HCT116 (cell line): ENCODE measurements around the gene IGF2R. TPM values are rescaled to one million over a fixed set of nuclear protein-coding genes. Genes with fewer than 3 reads are reported as not detected.
"Not testable (repeated sequence)": the region's sequence is repeated elsewhere in the genome, so short reads cannot be mapped to it uniquely, and the experiment has no call there.

Experiments used
- ATAC-seq: fragments of 200-7000 bp; cut with Tn5 transposase; 2 replicates; pipeline ENCODE4 v1.9.1; 2020; ENCODE audit warnings: mild to moderate bottlenecking, moderate library complexity
- BruUV-seq: library from RNA; stranded (reverse); fragments of 400-500 nt; replicated peaks from 2 replicates; lab custom pipeline; 2021; lab: Mats Ljungman, UMichigan
- CTCF ChIA-PET: fragments of 300-600 bp; sonication (Branson Sonifier 250); formaldehyde crosslinking; loops from one replicate; lab custom pipeline; 2021; ENCODE audit warnings: antibody characterized with exemption; lab: Charles Lee
- POLR2A ChIA-PET: fragments of 300-600, 350-600 bp; sonication (Branson Sonifier 250); formaldehyde crosslinking; loops from one replicate; lab custom pipeline; 2021; ENCODE audit warnings: antibody characterized with exemption; lab: Charles Lee
- RAD21 ChIA-PET, 2 experiments: fragments of 300-600 bp; sonication (Branson Sonifier 250); formaldehyde crosslinking; loops; one replicate each; lab custom pipeline; 2023; ENCODE audit warnings: low total read pairs in 2 of 2; ENCODE audit not compliant: uncharacterized antibody in 2 of 2, unreplicated experiment in 2 of 2, low non-redundant PET in 1 of 2; lab: Charles Lee
- DNase-seq: peaks from one replicate; pipeline ENCODE4 v3.0.0-alpha.2; 2010; ENCODE audit warnings: low read depth, low spot score
- H2AFZ ChIP-seq: fragments of 200-600 bp; shearing (Covaris generic), sonication (generic); 2 replicates; pipeline ENCODE4 v1.6.1; 2017; ENCODE audit warnings: low read depth, mixed run types, mixed read lengths, antibody characterized with exemption, low read length; ENCODE audit not compliant: poor library complexity, severe bottlenecking
- H3K27ac ChIP-seq: 2 replicates; pipeline ENCODE4 v1.5.1; 2012; ENCODE audit warnings: low read depth, low read length
- H3K27me3 ChIP-seq: fragments of 200-600 bp; sonication (generic); 2 replicates; pipeline ENCODE4 v1.6.1; 2016; ENCODE audit warnings: mixed run types, low read length, mixed read lengths; ENCODE audit not compliant: insufficient read depth
- H3K36me3 ChIP-seq, 2 experiments: fragments of 200-500 bp in 1 of 2; fragments of 200-600 bp in 1 of 2; sonication (Bioruptor generic) in 1 of 2; sonication (generic) in 1 of 2; 2 replicates each; pipeline versions ENCODE4 v1.5.1 to v1.6.1; 2014 to 2016; ENCODE audit warnings: low read length in 2 of 2, inconsistent platforms in 1 of 2, mixed read lengths in 1 of 2, mixed run types in 1 of 2; ENCODE audit not compliant: insufficient read depth in 2 of 2, control insufficient read depth in 1 of 2
- H3K4me1 ChIP-seq, 2 experiments: fragments of 200-600 bp in 1 of 2; sonication (generic) in 1 of 2; 2 replicates each; pipeline versions ENCODE4 v1.5.1 to v1.6.1; 2012 to 2017; ENCODE audit warnings: low read length in 2 of 2, inconsistent platforms in 1 of 2, mild to moderate bottlenecking in 1 of 2, mixed read lengths in 1 of 2, mixed run types in 1 of 2, moderate library complexity in 1 of 2; ENCODE audit not compliant: insufficient read depth in 2 of 2, control insufficient read depth in 1 of 2
- H3K4me2 ChIP-seq: fragments of 200-600 bp; sonication (generic); 2 replicates; pipeline ENCODE4 v1.6.1; 2017; ENCODE audit warnings: mixed run types, low read length, mixed read lengths
- H3K4me3 ChIP-seq, 2 experiments: fragments of 200-600 bp in 1 of 2; sonication (generic) in 1 of 2; replicated peaks in 1 of 2; 2 replicates each; pipeline ENCODE4 v1.5.1; 2011 to 2016; ENCODE audit warnings: low read length in 2 of 2, control low read depth in 1 of 2, low read depth in 1 of 2, mild to moderate bottlenecking in 1 of 2, mixed read lengths in 1 of 2, mixed run types in 1 of 2
- H3K79me2 ChIP-seq: fragments of 200-600 bp; sonication (generic); 2 replicates; pipeline ENCODE4 v1.6.1; 2017; ENCODE audit warnings: mild to moderate bottlenecking, mixed run types, low read length, moderate library complexity, mixed read lengths; ENCODE audit not compliant: insufficient read depth
- H3K9ac ChIP-seq: fragments of 200-600 bp; sonication (generic); 2 replicates; pipeline ENCODE4 v1.6.1; 2016; ENCODE audit warnings: low read length, mixed read lengths
- H3K9me2 ChIP-seq: fragments of 200-600 bp; sonication (generic), shearing (Covaris generic); 2 replicates; pipeline ENCODE4 v1.6.1; 2017; ENCODE audit warnings: mixed run types, mild to moderate bottlenecking, moderate library complexity; ENCODE audit not compliant: insufficient read depth
- H3K9me3 ChIP-seq, 2 experiments: fragments of 200-500 bp in 1 of 2; fragments of 200-600 bp in 1 of 2; sonication (Bioruptor generic) in 1 of 2; sonication (generic) in 1 of 2; 2 replicates each; pipeline ENCODE4 v1.6.1; 2014 to 2017; ENCODE audit warnings: low read length in 2 of 2, mixed read lengths in 2 of 2, inconsistent platforms in 1 of 2, low read depth in 1 of 2, mild to moderate bottlenecking in 1 of 2, mixed run types in 1 of 2, moderate library complexity in 1 of 2; ENCODE audit not compliant: control insufficient read depth in 1 of 2, insufficient read depth in 1 of 2
- H4K20me1 ChIP-seq: fragments of 200-600 bp; sonication (generic), shearing (Covaris generic); 2 replicates; pipeline ENCODE4 v1.6.1; 2017; ENCODE audit warnings: mixed run types, mild to moderate bottlenecking, moderate library complexity; ENCODE audit not compliant: insufficient read depth
- CBX3 ChIP-seq: IDR thresholded peaks from 2 replicates; pipeline ENCODE4 v1.6.1; 2012; ENCODE audit warnings: low read depth
- CTCF ChIP-seq, 3 experiments: fragments of 200-600 bp in 1 of 3; sonication (generic) in 1 of 3; IDR thresholded peaks in 2 of 3; conservative IDR thresholded peaks in 1 of 3; 2 replicates each; pipeline ENCODE4 v1.5.1; 2012 to 2017; ENCODE audit warnings: low read depth in 2 of 3, low read length in 2 of 3, antibody characterized with exemption in 1 of 3, borderline replicate concordance in 1 of 3, control low read depth in 1 of 3, mild to moderate bottlenecking in 1 of 3, mixed read lengths in 1 of 3, mixed run types in 1 of 3, moderate library complexity in 1 of 3; ENCODE audit not compliant: insufficient read depth in 1 of 3
- EGR1 ChIP-seq: IDR thresholded peaks from 2 replicates; pipeline ENCODE4 v1.6.1; 2012; ENCODE audit warnings: low read depth
- ELF1 ChIP-seq: IDR thresholded peaks from 2 replicates; pipeline ENCODE4 v1.6.1; 2012; ENCODE audit warnings: low read depth, borderline replicate concordance
- POLR2A ChIP-seq: IDR thresholded peaks from 2 replicates; pipeline ENCODE4 v1.7.0; 2011; ENCODE audit warnings: borderline replicate concordance; ENCODE audit not compliant: insufficient read depth, insufficient read length; ENCODE audit errors: extremely low read depth
- SP1 ChIP-seq: IDR thresholded peaks from 2 replicates; pipeline ENCODE4 v1.6.1; 2012; ENCODE audit warnings: low read depth
- YY1 ChIP-seq: IDR thresholded peaks from 2 replicates; pipeline ENCODE4 v1.6.1; 2011; ENCODE audit warnings: low read length, low read depth, moderate library complexity, mild to moderate bottlenecking; ENCODE audit not compliant: insufficient replicate concordance; ENCODE audit errors: extremely low read depth
- intact Hi-C: fragments of 100-400 bp; cut with micrococcal nuclease; formaldehyde crosslinking; loops from 2 replicates; pipeline ENCODE4 v1.10.0; 2022
- total RNA-seq: library from RNA; stranded (reverse); gene quantifications from one replicate; pipeline ENCODE4 v1.2.1, GENCODE V29; 2021; ENCODE audit not compliant: unreplicated experiment

IGF2R gene
- total RNA-seq, 1 experiment from 2014 or later = 37.0 TPM

GRCh38 chr6:160000280-160000704 is 31.4 kb downstream of the IGF2R start:
- H3K9ac ChIP-seq = no peak overlapping the region
- no peaks in the 10 kb centered on the region for H3K9me2 ChIP-seq
- H3K4me3 ChIP-seq = no peak overlapping the region
- TF ChIP-seq ELF1 = no peak
- no peak for TF ChIP-seq YY1
- no peak for TF ChIP-seq EGR1
- TF ChIP-seq CBX3 = no peak
- TF ChIP-seq POLR2A = no peak
- TF ChIP-seq CTCF (IDR thresholded peaks at IDR 0.05 in 2 of 3, conservative IDR thresholded peaks at IDR 0.05 in 1 of 3; ENCODE audit: borderline replicate concordance in 1 of 3, insufficient read depth in 1 of 3, low read depth in 2 of 3, low read length in 2 of 3) = no peak
- no peak for TF ChIP-seq SP1
- no peak overlapping the region for H2AFZ ChIP-seq
- RAD21 ChIA-PET = no interaction called here
- BruUV-seq = no TSS peak
- ATAC-seq = no peak
- H3K79me2 ChIP-seq = peaks cover 34% of the 10 kb centered on the region
- POLR2A ChIA-PET = no interaction called here
- H3K9me3 ChIP-seq = no peaks in the 10 kb centered on the region; a peak in 1 of 4 replicates
- no peak overlapping the region for H3K4me2 ChIP-seq
- intact Hi-C loops = no loop called here
- no peak for DNase-seq
- no peak overlapping the region for H3K27ac ChIP-seq
- no peaks in the 10 kb centered on the region for H3K4me1 ChIP-seq
- H3K27me3 ChIP-seq = no peaks in the 10 kb centered on the region
- peaks cover 0 to 5% of the 10 kb centered on the region in 2 experiments; a peak in 1 of 4 replicates for H3K36me3 ChIP-seq
- CTCF ChIA-PET = no interaction called here
- no peaks in the 10 kb centered on the region for H4K20me1 ChIP-seq

- DNase-seq, H2AFZ ChIP-seq, RAD21 ChIA-PET, H3K4me3 ChIP-seq, H3K4me1 ChIP-seq, CTCF ChIA-PET, H3K27ac ChIP-seq, H3K9me2 ChIP-seq, H3K36me3 ChIP-seq, POLR2A ChIA-PET, H3K27me3 ChIP-seq, intact Hi-C loops, H3K4me2 ChIP-seq, ATAC-seq, H4K20me1 ChIP-seq, H3K9ac ChIP-seq, H3K9me3 ChIP-seq, BruUV-seq: not testable (repeated sequence)
- peaks cover 28% of the 10 kb centered on the region for H3K79me2 ChIP-seq
Measured at GRCh38 chr6:160000893-160001427, 32.1 kb downstream of the IGF2R start.
